ENCODE results near the gene C11orf24.

C11orf24 gene

GRCh38 chr11:68271781-68272608, at the start of gene C11orf24:
Gene C11orf24 (minus strand): TSS chr11:68271973. CDS start chr11:68263767, 8,206 bp downstream.
- peak; percentile 56 for DNase-seq (ENCODE audit: extremely low read depth, low read depth)

DNA sequence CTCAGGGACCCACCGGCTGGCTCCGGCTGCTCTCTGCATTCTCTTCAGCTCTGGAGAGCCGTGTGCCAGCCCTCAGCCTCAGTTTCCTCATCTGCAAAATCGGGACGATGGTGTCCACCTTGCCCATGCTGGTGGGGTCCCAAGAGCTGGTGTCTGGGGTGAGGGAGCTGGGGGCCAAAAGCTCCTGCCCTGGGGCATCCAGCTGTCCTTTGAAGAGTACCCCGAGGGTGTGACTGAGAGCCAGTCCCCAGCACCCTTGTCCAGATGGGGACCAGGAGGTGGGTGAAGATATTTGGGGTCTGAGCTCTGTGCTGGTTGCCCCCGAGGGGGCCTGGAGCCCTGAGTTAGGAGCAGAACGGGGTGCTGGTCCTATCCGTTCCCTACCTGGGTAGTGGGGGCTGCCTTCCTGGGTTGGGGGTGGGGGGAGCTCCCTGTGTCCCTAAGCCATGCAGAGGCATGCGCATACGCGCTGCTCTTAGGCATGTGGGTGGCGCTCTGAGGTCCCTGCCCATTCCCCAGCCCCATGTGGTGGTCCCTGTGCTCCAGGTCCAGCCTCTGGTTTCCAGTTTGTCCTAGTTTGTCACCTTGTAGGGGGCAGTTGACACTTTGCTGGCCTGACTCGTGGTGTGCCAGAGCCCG, 45.5 kb upstream of the C11orf24 start:
- no peak for DNase-seq (ENCODE audit: extremely low read depth, low read depth)
- TF ChIP-seq CTCF (IDR thresholded peaks at IDR 0.05; ENCODE audit: low read depth, low read length, missing control alignments), result no peak
- H3K4me3 ChIP-seq (replicated peaks; ENCODE audit: low read depth, low read length), result no peak overlapping the region

More at GRCh38 chr11:68271781-68272608, at the start of gene C11orf24:
- TF ChIP-seq CTCF (IDR thresholded peaks at IDR 0.05; ENCODE audit: low read depth, low read length, missing control alignments), result no peak
- H3K4me3 ChIP-seq (replicated peaks; ENCODE audit: low read depth, low read length), result peak within 1 kb of the TSS; percentile 88

DNA sequence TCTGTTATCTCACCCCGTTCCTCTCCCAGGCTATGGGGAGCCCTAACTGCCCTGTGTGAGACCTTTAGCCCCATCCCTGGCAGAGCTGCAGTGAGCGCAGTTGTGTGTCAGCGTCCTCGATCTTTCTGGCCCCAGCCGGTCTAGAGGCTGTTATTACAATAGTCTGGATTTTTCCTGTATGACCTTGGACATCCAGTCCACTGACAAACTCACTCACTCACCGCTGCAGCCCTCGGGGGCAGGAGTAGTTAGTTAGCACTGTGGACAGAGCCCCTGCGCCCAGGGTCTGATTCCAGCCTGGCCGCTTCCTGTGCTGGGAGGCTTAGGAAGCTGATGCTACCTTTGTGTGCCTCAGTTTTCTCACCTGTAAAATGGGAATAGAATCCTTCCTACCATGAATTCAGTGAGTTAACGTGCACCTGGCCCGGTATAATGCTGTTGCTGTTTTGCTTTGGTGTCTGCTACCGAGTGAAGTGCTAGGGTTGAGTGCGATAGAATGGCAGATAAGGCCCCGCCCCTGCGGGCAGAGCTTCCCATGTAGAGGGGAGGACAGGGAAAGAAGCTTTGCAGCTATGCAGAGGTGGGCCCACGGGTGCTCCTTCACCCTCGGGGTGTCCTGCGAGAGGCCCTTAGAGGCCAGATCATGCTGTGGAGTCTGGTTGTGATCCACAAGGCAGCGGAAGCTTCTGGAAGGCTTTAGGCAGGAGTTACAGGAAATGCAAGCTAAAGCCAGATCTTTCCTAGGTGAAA, 43.6 kb upstream of the C11orf24 start:
- peak overlapping the region; percentile 63 for H3K4me3 ChIP-seq (replicated peaks; ENCODE audit: low read depth, low read length)
- no peak for TF ChIP-seq CTCF (IDR thresholded peaks at IDR 0.05; ENCODE audit: low read depth, low read length, missing control alignments)
- DNase-seq (ENCODE audit: extremely low read depth, low read depth), result no peak

DNA sequence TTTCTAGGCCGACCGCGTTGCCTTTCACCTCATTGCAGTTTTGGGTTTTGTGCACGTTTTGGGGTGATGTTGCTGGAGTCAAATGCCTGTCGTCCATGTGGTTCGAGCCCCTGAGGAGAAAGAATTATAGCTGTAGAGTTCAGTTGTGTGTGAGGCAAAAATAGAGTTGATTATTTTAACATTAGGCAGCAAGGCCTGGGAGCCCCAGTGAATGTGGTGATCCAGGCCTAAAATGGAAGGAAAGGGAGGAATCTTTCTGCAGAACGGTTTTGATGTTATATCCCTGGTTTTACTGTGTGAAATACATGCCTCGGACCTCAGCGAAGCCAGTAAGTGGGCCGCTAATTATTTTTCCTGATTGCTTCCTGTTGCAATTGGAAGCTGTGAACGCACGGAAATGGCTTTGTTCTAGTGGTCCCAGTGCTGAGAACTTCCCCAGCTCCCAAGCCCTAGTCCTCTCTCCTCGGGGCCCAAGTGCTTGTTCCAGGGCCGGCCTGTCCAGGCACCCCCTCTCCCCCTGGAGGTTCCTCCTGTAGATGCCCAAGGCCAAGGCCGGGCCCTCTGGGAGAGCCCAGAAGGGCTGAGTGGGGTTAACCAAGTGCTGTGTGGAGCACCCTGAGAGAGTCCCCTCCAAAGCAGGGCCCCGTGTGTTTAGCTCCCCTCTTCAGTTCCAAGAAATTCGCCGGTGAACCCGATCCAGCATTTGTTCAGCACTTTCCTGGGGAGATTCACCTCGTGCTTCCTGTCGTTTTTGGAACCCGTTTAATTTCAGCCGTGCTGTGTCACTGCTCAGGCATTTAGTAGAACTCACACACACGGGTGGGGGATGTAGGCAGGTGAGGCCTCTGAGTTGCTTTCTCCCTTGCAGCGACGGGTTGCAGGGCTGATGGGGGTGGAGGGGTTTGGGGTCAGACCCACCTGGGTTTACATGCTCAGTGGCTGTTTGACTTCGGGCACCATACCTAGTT, 42.7 kb upstream of the C11orf24 start:
- H3K4me3 ChIP-seq (replicated peaks; ENCODE audit: low read depth, low read length), result peak overlapping the region; percentile 63
- DNase-seq (ENCODE audit: extremely low read depth, low read depth), result no peak
- no peak for TF ChIP-seq CTCF (IDR thresholded peaks at IDR 0.05; ENCODE audit: low read depth, low read length, missing control alignments)

GRCh38 chr11:68313574-68314202, 41.9 kb upstream of the C11orf24 start:
- DNase-seq (ENCODE audit: extremely low read depth, low read depth), result peak; percentile 26
- H3K4me3 ChIP-seq (replicated peaks; ENCODE audit: low read depth, low read length), result peak overlapping the region; percentile 63
- no peak for TF ChIP-seq CTCF (IDR thresholded peaks at IDR 0.05; ENCODE audit: low read depth, low read length, missing control alignments)
